Lung (tissue), 12 donors: ENCODE data around the gene KRT4. TPM values are rescaled to one million over a fixed set of nuclear protein-coding genes. Genes with fewer than 3 reads are reported as not detected.

Experiments used
- ATAC-seq: fragments of 200-7000 bp; cut with Tn5 transposase; one replicate; pipeline ENCODE4 v1.9.1; 2020; ENCODE audit warnings: moderate number of reproducible peaks; ENCODE audit not compliant: insufficient read depth, low FRiP score
- DNase-seq, 3 donors: peaks; one replicate each; pipeline ENCODE4 v3.0.0-alpha.2; 2013 to 2017
- H3K27ac ChIP-seq, 2 donors: one replicate each; pipeline ENCODE4 v1.5.1; 2013; ENCODE audit warnings: mild to moderate bottlenecking in 2 of 2, moderate library complexity in 2 of 2, control low read depth in 1 of 2, inconsistent platforms in 1 of 2, low read depth in 1 of 2, low read length in 1 of 2
- H3K27me3 ChIP-seq, 3 donors: one replicate each; pipeline ENCODE4 v1.5.1; 2013; ENCODE audit warnings: low read length in 2 of 3; ENCODE audit not compliant: control insufficient read depth in 3 of 3, insufficient read depth in 3 of 3
- H3K36me3 ChIP-seq, 4 donors: one replicate each; pipeline ENCODE4 v1.5.1; 2013; ENCODE audit warnings: low read length in 4 of 4, mild to moderate bottlenecking in 1 of 4, moderate library complexity in 1 of 4; ENCODE audit not compliant: control insufficient read depth in 4 of 4, insufficient read depth in 4 of 4
- H3K4me1 ChIP-seq, 5 donors: one replicate each; pipeline ENCODE4 v1.5.1; 2013; ENCODE audit warnings: low read length in 5 of 5, mild to moderate bottlenecking in 2 of 5, moderate library complexity in 1 of 5; ENCODE audit not compliant: control insufficient read depth in 5 of 5, insufficient read depth in 5 of 5
- H3K4me3 ChIP-seq: one replicate; pipeline ENCODE4 v1.5.1; 2013; ENCODE audit warnings: mild to moderate bottlenecking, control low read depth, moderate library complexity
- H3K9ac ChIP-seq, 2 donors: one replicate each; pipeline ENCODE4 v1.5.1; 2013; ENCODE audit warnings: low read length in 2 of 2, control low read depth in 1 of 2; ENCODE audit not compliant: insufficient read depth in 1 of 2
- H3K9me3 ChIP-seq, 4 donors: one replicate each; pipeline ENCODE4 v1.5.1; 2013; ENCODE audit warnings: low read length in 3 of 4, mild to moderate bottlenecking in 1 of 4, moderate library complexity in 1 of 4; ENCODE audit not compliant: control insufficient read depth in 4 of 4, insufficient read depth in 3 of 4
- CTCF ChIP-seq: IDR thresholded peaks from 2 replicates; pipeline ENCODE4 v1.5.1; 2012; ENCODE audit warnings: mild to moderate bottlenecking; ENCODE audit errors: control extremely low read depth, extremely low read depth
- WGBS, 2 donors: extraction: QIAGEN DNeasy Blood & Tissue Kit; methylation state at CpG; one replicate each; pipeline ENCODE4 v1.1.7; 2013; 5-methylcytosine and 5-hydroxymethylcytosine counted together
- polyA plus RNA-seq, 2 donors: library from polyadenylated mRNA; stranded (reverse); fragments of 200-250 nt; gene quantifications; one replicate each; pipeline ENCODE4 v1.2.1, GENCODE V29; 2013
- total RNA-seq, 2 donors: library from RNA; depleted of rRNA in 1 of 2; stranded (reverse); fragments of >200 nt in 1 of 2; gene quantifications; one replicate each; pipeline ENCODE4 v1.2.1, GENCODE V29; 2014 to 2021
- donor health status: control.
- donor health status: control.
- donor health status: Bipolar disorder and iron deficiency.
- donor health status: healthy.
- donor health status: DM: yes; HTN: yes; CAD: no.

The KRT4 gene
- total and polyA plus RNA-seq, 4 donors = 1.3 to 7.7 (median 3.4) TPM

- no peak overlapping the region for H3K9ac ChIP-seq
- DNase-seq (no peak), ATAC-seq (no peak)
- peaks cover 0 to 18% (median 3%) of the 10 kb centered on the region in 3 donors for H3K27me3 ChIP-seq
- peaks cover 0 to 8% (median 0%) of the 10 kb centered on the region in 5 donors for H3K4me1 ChIP-seq
- no peaks in the 10 kb centered on the region for H3K36me3 ChIP-seq
- peak overlapping the region in 1 of 2 donors; percentile 17 for H3K27ac ChIP-seq
- TF ChIP-seq CTCF = no peak
- H3K9me3 ChIP-seq = no peaks in the 10 kb centered on the region
- H3K4me3 ChIP-seq = no peak overlapping the region
- 72 to 90% methylated on average over 5 of the region's 5 CpGs for WGBS, 2 donors
Observed at GRCh38 chr12:52799505-52800211, 14.3 kb downstream of the KRT4 start.

GRCh38 chr12:52798671-52799504 is 15.0 kb downstream of the KRT4 start:
- H3K9ac ChIP-seq = no peak overlapping the region
- no peak for TF ChIP-seq CTCF
- DNase-seq (no peak), ATAC-seq (no peak)
- WGBS, 2 donors = 48 to 68% methylated on average over 7 of the region's 7 CpGs
- no peaks in the 10 kb centered on the region for H3K9me3 ChIP-seq
- H3K27ac ChIP-seq = no peak overlapping the region
- peaks cover 0 to 8% (median 0%) of the 10 kb centered on the region in 5 donors for H3K4me1 ChIP-seq
- no peak overlapping the region for H3K4me3 ChIP-seq
- peaks cover 0 to 18% (median 3%) of the 10 kb centered on the region in 3 donors for H3K27me3 ChIP-seq
- H3K36me3 ChIP-seq = no peaks in the 10 kb centered on the region

DNA sequence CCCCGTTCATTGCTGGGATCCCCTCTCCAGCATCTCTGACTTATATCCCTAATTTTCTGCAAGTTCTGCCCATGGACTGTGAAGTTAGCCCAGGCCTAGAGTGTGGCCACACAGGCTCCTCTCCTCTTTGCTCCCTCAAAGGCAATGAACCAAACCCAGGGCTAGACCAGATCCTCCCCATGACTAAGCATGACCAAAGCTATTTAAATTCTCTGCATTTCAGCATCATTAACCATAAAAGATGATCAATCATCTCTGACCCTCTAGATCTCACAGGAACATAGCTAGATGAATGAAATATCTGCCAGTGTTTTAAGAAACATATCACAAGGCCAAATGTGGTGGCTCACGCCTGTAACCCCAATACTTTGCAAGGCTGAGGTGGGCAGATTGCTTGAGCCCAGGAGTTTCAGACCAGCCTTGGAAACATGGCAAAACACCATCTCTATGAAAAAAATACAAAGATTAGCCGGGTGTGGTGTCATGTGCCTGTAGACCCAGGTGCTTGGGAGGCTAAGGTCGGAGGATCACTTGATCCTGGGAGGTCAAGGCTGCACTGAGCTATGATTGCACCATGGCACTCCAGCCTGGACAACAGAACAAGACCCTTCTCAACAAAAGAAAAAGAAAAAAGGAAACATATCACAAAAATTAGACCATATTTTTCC is 15.8 kb downstream of the KRT4 start:
- no peak for TF ChIP-seq CTCF
- no peak for ATAC-seq
- Histone ChIP-seq H3K27me3 (peaks cover 0 to 18% (median 3%) of the 10 kb centered on the region in 3 donors), H3K36me3 (no peaks in the 10 kb centered on the region), H3K27ac (no peak overlapping the region), H3K9ac (no peak overlapping the region), H3K9me3 (no peaks in the 10 kb centered on the region), H3K4me3 (no peak overlapping the region), H3K4me1 (peaks cover 0 to 8% (median 0%) of the 10 kb centered on the region in 5 donors)
- 94 to 95% methylated on average over 4 of the region's 4 CpGs for WGBS, 2 donors
- no peak for DNase-seq
